NCI-H2107 (cell line): Measurements from ENCODE around the gene IGSF22.

ENCODE experiments used
- DNase-seq: peaks from one replicate; lab custom pipeline; 2025; lab: John Stamatoyannopoulos, UW

Gene IGSF22

DNA sequence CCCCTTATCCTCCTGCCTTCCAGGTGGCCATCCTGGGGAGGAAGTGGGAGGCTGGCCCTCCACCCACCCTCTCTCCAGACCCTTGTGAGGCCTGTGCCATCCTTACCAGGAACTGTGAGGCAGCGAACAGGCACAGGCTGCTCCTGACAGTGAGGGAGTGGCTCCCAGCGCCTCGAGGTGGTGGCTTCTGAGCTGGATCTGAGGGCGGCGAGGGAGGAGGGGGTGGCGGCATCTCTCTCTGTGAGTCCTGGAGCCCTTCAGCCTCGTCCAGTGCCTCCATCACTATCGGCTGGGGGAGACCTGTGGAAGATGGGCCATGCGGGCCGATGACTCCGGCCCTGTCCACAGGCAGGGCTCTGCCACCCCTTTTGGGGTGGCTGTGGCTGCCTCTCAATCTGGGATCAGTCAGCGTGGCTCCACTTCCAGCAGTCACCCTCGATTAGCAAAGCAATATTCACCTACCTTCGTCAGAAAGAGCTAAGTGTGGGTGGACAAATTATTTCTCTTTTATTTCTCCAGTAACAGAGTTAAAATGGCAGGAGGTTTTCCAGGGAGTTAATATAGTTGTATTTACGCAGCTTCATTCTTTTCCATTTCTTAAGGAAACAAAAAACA, 18.0 kb upstream of the IGSF22 start:
- DNase-seq, result no peak

DNA sequence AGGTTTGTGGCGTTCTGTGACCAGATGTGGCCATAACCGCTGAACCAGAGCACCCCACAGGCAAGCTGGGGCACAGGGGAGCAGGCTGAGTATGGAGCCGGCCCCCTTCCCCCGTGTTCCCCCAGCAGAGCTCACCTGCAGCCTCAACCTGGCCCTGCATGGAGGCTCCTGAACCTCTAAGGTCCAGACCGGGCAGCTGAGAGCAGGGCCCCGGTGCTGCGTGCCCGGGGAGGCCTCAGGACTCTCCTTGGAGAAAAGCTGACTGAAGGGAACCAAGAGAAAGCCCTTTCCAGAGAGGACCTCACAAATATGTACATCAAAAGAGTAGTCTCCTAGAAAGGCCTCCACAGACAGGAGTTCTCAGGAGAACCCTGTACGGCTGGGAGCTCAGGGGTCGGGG, 17.4 kb upstream of the IGSF22 start:
- DNase-seq, result no peak

DNA sequence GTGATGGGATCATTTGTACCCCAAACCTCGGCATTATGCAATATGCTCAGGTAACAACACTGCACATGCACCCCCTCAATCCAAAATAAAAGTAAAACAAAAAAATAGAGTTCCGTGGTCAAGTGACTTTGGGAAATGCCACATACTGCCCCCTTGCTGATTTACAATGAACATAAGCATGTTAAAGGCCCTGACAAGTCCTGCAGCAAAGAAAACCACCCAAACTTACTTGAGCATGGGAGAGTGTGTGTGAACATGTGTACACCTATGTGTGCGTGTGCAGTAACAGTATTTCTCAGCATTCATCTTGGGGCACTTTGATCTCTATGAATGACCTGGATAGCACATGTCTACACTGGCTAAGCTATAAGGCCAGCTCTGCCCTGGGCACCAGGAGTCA, 15.8 kb upstream of the IGSF22 start:
- no peak for DNase-seq

DNA sequence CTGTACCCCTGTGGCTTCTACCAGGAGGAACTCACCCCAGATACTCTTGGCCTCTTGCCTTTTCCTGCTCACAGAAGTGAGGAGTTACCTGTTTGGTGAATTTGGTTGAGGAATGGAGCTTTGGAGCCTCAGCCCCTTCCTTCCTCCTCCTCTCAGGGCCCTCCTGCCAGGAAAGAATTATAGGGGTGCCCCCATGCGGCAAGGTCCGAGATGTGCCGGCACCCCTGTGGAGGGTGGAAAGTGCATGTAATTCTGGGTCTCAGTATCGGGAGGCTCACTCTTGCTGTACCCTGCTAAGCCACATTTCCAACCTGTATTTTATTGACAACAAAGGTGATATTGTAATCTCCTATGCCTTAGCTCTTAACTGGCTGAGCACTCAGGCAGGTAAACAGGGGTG, 13.7 kb upstream of the IGSF22 start:
- no peak for DNase-seq

DNA sequence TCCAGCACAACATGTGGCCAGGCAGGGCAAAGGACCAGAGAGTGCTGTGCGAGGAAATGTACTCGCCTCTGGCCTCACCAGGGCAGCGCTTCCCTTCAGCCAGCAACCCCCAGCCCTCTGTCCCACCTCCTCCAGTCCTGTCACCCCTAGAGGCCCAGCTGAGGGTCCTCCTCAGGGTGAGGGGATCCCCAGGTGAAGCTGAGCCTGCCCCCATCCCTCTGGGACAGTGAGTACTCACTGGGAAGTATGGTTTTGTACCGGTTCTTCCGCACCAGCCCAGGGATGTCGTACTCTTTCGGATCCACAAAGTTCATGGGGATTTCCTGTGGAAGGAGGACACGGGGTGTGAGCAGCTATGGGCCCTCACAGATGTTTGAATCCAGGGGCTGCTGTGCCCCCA, 11.7 kb upstream of the IGSF22 start:
- no peak for DNase-seq

DNA sequence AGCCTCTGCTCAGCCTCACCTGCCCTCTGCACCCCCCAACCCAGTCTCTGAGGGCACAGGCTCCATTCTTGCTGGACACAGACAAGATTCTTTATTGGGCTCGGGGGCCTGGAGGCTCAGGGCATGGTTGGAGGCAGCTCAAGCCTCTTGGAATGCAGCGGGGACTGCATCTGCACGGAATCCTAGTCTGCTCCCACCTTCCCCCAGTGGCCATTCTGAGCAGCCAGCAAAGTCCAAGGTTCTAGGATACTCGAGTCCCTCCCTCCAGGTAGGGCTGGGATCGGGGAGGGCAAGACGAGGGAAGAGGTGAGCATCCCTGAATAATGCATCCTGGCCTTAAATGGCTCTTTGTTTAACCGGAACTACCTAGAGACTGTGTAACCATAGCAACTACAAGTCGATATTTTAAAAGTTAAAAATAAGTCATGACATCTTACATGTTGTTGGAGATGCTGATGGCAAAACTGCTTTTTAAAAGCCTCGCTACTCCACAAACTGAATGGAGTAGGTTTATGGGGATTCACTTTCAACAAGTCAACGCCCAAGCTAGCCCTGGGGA, 10.7 kb upstream of the IGSF22 start:
- DNase-seq, result no peak

DNA sequence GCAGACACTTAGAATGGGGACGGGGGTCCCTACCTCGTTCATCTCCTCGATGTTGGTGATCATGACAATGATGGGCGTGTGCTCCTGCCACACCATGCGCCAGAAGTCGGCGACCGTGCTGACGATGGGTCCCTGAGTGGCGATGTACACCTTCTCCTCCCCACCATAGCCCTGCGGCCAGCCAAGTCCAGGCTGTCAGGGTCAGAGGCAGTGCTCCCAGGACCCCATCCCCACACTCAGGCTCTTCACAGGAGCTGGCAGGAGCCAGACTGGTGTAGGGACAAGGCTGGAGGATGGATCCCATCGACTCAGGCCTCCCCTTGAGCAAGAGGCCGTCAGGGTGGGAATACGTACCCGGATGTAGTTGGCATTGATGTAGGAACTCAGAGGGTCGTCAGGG, 7.2 kb upstream of the IGSF22 start:
- DNase-seq, result no peak

DNA sequence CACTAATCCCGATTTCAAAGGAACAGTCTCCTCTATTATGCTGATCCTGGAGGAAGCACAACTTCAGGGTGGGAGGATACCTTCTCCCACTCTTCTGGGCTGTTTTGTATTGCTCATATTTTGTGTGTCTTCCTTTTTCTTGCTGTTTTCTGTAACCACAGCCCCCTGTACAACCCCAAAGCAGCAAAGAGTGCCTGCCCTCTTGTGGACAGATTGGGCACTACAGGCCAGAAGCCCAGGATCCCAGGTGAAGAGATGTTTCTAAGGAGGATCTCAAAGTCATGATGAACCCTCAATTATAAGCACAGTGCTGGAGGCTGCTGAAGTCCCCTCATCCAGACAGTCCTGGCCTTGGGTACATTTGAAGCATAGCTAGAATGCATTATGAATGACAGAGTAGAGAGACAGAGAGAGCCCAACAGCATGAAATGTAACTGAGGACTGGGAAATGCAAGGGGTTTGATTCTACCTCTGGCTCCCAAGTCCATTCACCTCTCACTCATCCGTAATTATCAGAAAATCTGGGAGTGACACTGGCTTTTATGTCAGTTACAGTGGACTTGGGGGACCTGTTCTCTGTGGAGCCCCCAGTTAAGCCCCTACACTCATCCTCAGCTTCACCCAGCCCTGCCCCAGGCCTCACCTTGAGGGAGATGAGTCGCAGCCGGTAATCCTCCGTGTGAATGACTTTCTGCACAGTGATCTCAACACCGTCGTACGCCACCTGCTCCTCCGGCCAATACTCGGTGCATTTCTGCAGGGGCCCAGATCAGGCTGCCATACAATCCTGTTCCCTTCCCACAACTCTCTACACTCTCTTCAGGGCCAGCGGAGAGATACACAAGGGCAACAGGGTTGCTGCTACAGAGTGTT, 6.2 kb upstream of the IGSF22 start:
- no peak for DNase-seq

DNA sequence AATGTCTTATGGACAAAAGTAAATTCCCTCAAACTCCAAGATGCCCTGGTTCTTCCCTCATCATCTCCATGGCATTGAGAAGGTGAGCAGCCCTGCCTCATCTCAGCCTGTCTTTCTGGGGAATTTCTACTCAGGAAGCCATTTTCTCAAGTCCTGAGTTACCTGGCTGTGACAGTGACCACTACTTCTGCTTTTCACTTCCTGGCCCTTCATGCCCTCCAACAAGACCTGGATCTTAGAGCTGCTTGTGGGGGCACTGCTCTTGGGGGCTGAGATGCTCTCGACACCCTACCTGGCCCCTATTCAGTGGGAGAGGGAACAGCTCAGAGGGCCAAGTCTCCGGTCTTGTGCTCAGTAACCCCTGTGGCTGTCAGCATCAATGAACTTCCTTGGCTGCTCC, 5.5 kb upstream of the IGSF22 start:
- DNase-seq, result no peak

DNA sequence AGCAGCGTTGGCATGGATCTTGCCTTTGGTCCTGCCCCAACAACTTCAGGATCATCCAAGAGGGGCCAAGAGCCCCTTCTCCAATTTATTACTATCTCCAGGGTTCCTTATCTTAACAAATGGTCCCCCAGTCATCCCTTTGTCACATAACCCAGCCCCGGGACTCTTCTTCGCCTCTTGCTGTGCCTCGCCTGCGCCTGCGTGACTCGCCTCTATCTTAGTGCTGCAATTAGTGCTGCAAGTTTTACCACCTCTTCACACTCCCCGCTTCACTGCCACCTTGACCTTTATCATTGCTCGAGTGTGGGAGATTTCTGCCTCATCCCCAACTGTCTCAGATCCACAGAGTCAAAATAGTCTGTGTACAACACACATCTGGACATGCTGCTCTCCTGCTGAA, 4.0 kb upstream of the IGSF22 start:
- DNase-seq, result no peak

DNA sequence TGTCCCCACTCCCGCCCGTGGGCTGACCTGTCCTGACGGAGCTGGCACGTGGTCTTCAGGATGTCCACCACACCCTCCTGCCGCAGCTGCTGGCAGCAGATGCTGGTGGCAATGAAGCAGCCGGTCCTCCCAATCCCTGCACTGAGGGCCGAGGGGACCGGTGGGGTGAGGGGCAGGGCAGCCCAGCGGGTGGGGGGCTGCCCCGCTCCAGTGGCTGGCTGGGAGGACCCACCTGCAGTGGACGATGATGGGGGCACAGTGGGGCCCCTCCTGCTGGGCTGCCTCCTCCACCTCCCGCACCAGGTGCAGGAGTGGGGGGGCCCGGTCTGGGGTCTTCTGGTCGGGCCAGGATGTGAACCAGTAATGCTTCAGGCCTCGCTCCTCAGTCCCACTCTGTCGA, 3.4 kb upstream of the IGSF22 start:
- no peak for DNase-seq

DNA sequence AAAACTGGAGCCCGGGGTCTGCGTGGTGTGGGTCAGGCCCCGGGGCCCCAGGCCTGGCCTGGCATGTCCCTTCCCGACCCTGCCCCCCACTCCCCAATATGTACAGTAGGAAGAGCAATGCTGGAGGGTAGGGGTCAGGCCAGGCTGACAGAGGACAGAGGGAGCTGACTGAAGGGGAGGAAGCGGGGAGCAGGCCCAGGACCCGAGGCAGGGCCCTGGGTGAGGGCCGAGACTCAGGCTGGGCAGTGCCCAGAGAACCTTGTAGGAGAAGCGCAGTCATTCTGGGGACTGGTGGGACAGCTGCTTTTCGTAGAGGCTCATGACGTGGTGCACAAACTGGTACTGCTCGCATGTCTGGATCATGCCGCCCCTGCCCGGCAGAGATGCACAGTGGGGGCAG, 2.7 kb upstream of the IGSF22 start:
- no peak for DNase-seq

DNA sequence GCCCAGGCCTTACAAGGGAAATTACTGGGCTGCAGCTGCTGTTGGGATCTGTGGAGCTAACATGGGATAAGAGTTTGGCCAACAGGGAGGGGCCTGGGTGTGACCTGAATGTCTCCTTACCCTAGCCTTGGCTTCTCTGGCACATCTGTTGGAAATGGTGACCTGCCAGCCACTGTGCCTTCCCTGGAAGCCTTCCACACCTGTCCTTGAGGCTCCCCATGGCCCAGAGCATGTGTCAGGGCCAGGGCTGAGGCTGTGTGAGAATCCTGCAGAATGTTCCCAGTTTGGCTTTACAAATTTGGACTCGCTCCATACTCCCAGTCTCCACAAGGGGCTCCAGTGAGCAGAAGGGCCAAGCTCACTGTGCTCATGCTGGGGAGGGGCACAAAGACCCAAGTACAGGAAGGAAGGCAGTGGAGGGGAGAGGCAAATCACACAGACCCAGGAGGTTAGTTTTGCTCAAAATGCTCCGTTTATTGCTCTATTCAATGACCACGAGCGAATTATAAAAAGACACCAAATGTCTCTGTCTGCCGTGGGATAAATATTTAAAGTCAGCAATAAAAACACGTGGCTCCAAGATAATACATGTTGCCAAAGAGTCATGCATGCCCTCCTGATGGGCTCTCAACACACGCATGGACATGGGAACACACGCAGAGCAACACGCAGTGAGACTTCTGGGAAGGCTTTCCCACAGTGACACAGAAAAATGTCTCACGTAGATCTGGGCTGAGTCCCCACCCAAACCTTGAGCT, 1.7 kb upstream of the IGSF22 start:
- no peak for DNase-seq

DNA sequence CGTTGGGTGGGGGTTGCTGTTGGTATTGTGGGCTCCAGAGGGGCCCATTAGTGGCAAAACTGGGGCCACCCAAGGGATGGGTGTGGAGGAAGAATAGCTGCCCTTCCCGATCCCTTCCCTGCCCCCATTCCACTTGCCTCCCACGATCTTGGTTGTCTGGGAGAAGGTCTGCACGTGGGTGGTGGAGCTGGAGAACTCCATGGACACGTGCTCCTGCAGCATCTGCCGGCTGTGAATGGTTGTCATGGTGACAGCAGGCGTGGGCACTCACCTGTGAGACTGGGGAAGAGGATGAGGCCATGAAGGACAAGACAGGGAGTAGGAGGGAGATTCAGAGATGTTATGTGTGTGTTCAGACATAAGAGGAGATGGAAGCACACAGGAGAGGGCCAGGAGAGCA, 2.0 kb downstream of the IGSF22 start:
- no peak for DNase-seq

DNA sequence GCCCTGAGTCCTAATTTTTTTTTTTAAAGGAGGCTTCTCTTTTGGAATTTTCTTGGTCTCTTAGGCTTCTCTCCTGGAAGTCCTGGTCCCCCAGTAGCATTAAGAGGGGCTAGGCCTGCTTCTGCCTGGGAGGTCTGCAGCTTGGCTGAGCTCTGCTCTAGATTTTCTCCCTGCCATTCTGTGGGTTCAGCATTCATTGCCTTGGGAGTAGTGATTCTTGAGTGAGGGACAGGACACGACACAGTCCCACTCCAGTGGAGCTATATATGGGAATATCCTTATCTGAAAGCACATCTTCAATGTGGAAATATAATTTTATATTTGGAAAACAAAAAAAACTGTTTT, 3.7 kb downstream of the IGSF22 start:
- DNase-seq, result no peak

DNA sequence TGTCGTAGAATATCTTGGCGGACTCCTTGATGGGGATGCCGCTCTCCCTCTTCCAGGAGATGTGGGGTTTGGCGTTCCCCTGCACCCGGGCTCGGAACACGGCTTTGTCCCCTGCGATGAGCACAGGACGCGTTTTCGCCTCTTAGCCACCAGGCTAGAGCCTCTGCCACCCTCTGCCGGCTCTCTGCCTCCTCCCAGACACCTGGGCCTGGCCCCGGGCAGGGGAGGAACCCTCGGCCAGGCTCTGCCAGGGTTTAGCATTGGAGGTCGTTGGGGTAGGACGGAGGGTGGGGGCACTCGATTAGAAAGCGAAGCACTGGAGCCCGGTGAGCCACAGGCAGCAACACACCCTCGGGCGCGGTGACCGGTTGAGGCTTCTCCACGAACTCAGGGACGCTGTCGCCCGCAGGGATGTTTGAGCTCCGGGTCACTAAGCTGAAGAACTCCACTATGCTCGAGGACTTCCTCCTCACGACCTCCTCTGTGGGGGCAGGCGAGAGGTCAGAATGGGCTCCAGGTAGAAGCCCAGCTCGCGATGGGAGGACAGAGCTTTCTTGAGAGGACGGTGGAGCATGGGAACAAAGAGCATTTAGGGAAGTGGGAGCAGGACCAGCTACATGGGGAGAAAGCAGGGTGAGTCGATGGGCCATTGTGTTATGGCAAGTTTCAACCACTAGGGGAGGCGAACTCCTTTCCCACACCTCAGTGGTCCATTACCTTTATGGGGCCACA, 4.3 kb downstream of the IGSF22 start:
- DNase-seq, result no peak

DNA sequence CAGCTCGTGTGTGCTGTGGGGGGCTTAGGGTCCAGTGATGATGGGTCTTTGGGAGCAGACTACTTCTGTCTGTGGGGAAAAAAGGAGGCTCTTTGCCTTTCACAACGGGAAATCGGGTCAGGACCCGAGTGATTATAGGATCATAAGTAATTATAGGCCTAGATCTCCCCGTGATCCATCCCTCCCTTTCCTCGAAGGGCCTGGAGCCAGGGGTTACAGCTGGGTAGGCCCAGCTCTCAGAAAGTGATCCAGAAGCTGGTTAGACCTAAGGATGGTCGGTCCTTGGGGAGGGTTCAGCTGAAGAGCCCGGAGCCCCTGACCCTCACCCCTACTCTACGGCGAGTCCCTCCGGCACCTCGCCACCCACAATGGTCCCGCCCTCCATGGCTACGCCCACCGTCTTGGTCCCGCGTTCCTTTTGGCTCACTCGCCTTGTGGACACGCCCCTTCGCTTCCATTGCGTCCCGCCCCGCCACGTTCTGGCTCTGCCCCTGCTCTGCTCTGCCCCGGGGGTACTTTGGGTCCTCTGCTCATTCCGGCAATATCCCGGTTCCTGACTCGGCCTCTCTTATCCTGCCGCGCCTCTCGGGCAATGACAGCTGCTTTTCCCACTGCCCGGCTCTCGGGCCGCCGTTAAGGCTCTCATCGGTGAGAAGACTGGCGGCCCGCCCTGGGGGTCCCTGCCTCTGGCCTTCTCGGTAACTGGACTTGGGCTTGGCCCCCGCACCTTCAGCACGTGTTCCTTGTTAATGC, 5.0 kb downstream of the IGSF22 start:
- peak; percentile 20 for DNase-seq

DNA sequence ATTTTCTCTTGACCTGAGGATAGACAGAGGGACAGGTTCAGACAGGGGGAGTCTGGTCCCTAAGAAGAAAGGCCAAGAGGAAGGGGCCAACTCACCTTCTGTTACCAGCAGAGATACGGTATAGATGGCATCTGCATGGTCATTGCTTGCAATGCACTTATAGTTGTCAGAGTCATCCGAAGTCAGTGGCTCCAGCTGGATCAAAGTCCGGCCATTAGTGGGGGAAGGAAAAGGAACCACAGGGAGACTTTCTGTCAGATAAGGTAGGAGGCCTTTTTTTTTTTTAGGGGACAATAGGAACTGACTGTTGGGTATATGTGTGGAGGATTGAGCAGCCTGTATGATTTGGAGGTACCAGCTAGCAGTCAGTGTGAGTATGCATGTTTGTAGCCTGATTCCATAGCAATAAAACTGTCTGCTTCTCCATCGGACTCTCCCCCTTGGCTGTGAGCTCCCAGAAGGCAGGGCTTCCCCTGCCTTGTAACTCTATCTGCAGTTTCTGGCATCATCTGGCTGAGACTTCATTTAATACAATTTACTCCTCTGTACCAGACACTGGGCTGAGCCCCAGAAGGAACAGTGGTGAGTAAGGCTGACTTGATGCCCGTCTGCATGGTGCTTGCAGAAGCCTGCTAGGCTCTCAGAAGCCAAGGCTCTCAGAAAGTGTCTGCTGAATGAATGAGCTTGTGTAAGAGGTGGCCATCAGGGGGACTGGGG, 5.7 kb downstream of the IGSF22 start:
- no peak for DNase-seq

DNA sequence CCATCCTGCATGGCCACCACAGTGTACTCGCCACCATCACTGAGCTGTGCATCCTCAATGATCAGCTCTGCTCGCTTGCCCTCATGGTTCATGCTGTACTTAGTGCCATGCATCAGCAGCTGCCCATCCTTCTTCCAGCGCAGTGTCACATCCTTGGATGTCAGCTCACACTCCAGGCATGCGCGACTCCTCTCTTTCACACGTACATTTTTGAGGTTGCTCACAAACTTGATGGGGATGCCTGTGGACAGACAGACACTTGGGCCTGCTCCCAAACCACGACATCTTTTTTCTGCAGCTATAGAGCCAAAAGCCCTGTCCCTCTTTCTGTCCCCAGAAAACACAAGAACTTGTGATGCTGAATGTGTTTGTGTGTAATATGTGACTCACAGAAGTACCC, 10.5 kb downstream of the IGSF22 start:
- no peak for DNase-seq

DNA sequence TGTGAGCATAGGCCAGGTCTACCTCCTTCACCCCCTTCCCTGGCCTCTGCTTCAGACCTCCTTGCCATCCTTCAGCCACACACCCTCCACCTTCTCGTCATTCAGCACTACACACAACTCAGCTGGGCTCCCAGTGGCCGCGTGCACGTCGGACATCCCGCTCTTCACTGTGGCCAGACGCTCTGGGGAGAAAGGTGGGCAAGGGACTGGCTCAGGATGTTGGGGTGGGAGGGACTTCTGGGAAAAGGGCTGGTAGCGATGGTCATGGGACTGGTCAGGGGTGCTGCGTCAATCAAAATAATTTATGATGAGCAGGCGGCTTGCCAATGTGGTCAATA, 11.6 kb downstream of the IGSF22 start:
- DNase-seq, result no peak
